Measurements from ENCODE around the gene NCAPG2.
"Not testable (repeated sequence)": the region's sequence is repeated elsewhere in the genome, so short reads cannot be mapped to it uniquely, and the experiment has no call there.

The NCAPG2 gene

DNA sequence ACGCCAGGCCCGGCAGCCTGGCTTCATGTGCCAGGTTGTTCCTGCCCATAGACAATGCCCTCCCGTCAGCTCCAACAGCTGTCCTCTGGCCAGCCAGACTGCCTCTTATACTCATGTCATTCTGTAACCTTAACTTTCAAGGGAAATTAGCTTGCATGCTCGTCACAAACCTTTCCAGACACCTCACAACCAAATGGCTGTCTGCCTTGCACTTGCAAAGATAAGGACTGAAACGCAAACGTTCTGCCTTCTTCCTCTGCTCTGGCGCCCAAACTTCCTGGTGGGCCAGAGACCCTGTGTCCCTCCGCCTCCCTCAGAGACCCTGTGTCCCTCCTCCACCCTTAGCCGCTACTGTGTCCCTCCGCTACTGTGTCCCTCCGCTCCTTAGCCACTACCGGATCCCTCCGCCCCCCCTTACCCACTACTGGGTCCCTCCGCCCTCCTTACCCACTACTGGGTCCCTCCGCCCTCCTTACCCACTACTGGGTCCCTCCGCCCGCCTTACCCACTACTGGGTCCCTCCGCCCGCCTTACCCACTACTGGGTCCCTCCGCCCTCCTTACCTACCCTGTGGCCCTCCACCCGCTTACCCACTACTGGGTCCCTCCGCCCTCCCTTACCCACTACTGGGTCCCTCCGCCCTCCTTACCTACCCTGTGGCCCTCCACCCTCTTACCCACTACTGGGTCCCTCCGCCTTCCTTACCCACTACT lies 37.5 kb downstream of the NCAPG2 start:
- FAIRE-seq: not testable (repeated sequence)

DNA sequence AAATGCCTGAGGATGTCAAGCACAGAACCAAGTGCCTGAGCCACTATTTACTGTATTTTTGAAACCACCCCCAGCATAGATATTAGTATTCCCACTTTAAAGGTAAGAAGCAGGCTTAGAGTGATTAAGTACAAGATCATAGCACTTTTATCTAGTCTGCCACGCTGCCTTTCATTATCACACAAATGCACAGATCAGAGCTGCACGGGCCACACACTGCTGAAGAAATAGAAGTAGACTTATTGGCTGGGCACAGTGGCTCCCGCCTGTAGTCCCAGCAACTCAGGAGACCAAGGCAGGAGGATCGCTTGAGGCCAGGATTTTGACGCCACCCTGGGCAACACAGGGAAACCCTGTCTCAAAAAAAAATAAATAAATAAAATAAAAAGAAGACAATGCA lies 38.2 kb downstream of the NCAPG2 start:
- FAIRE-seq: no peak

DNA sequence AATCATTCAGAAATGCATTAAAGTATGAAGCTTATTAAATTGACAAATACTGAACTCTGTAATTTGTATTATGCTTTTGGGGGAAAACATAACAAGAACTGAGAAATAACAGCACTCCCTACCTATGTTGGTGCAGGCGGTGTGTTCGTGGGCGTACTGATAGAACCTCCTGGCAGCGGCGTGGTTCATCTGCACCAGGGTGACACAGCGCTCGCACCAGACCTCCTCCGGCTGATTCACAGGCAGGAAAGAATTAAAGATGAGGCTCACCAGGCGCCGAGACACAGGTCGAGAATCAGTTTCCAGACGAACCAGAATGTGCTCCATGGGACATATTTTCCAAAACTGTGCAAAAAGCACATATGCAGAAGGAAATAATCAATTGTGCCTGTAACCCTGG lies 40.2 kb downstream of the NCAPG2 start:
- FAIRE-seq: no peak

DNA sequence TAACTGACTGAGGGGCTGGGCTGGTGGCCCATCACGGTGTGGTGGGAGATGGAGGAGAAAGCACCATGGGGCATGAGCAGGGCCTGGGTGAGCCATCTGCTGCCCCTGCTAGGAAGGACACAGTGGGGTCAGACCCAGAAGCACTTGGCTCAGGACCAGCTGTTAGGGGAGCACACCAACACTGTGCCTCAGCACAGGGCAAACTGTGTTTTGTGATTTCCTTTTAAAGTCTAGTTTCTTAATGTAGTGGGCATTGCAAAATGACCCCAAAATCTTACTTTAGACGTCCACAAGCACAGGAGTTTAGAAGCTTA lies 41.2 kb downstream of the NCAPG2 start:
- FAIRE-seq: no peak

DNA sequence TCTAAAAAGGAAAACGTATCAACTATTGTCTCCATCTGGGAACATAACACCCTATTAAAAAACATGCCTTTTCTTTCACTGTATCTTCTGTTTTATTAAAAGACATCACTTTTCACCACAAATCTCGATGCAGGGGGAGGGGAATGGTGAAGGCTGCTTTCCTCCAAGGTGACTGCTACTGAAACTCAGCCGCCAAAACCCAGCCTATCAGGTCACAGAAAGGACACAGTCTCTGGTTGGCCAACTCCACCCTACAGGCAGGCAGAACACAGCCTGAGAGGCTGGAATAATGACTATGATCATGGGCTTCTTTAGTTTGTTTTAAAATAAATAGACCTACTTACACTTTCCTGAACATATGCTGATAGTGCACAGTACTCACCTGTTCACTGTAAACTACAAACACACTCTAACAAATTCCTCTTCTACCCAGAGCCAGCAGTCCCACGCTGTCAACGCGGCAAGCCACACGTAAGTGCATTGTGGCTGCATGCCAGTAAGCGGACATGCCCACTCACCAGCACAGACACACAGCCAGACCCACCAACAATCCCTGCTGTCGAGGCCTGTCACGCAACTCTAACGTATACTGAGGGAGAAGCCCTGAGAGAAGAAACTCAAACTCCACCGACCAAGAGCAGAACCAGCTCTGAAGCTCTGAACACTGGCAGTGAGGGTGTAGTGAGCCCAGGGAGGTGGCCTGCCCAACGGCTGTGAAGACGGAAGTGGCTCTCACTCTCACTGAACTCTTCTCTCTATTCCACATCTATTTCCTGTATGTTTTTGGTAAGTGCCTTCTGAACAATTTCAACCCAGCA lies 41.8 kb downstream of the NCAPG2 start:
- FAIRE-seq: no peak

DNA sequence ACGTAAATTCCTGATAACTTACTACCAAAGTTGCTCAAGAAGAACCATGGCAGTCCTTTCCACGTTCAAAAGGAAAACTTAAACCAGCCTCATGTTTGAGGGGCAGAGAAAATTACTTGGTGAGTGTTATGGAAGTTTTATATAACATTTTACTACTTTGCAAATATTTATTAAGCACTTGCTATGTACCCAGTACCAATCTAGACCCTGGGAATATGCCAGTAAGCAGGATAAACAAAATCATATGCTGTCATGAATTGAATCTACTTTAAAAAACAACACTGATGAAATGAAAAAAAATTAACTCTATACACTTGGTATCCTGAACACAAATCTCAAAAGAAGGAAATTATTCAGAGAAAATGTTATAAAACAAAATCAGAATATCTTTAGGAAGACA lies 46.1 kb downstream of the NCAPG2 start:
- no peak for FAIRE-seq

DNA sequence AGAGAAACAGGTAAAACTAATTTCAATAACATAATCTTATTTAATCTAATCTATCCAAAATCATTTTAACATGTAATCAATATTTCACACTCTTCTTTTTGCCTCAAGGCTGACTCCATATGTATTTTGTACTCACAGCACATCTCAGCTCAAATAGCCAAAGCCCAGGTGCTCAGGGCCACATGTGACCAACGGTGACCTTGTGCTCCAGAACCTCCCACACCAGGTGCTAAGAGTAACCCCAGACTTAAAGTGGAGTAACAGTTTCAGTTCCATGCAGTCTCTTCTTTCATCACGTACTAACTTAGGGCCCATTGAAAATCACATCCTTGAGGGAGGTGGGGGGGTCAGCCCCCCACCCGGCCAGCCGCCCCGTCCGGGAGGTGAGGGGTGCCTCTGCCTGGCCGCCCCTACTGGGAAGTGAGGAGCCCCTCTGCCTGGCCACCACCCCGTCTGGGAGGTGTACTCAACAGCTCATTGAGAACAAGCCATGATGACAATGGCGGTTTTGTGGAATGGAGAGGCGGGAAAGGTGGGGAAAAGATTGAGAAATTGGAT lies 47.3 kb downstream of the NCAPG2 start:
- FAIRE-seq: no peak

DNA sequence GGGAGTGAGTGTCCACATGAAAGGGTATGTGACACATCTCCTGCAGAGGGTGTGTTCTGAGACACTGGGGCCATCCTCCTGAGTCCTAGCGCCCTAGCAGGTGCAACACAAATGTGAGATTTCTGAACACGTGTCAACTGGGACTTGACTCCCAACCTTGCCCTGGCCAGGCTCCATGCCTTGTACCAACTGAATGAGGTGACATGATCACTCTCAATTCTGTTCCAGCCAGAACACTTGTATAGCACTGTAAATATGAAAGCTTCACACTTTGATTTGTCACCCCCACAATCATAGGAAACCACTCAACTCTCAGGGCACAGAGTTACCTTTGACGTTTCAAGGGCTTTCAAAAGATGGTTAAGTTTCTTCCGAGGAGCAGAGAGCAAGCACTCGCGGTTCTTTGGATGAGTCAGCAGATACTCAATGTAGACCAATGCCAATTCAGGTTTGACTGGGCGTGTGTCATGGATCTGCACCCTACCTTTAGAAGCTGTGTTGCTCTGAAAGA lies 48.6 kb downstream of the NCAPG2 start:
- no peak for FAIRE-seq

DNA sequence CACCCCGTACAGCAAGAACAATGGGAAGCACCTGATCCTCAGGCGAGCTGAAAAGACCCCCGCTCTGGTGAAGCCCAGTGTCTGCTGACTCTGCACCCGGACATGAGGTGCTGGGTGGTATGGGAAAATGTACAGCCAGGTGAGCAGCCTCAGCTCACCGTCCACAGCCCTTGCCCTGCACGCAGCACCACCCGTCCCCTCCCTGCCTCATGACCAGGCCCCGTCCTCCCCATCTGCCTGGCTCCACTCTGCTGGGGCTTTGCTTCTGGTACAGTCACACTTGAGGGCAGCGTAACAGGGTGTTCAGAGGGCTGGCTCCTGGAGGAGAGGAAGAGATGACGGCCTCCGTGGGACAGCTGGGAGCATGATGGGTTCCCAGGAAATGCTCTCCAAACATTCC lies 49.1 kb downstream of the NCAPG2 start:
- FAIRE-seq: no peak

DNA sequence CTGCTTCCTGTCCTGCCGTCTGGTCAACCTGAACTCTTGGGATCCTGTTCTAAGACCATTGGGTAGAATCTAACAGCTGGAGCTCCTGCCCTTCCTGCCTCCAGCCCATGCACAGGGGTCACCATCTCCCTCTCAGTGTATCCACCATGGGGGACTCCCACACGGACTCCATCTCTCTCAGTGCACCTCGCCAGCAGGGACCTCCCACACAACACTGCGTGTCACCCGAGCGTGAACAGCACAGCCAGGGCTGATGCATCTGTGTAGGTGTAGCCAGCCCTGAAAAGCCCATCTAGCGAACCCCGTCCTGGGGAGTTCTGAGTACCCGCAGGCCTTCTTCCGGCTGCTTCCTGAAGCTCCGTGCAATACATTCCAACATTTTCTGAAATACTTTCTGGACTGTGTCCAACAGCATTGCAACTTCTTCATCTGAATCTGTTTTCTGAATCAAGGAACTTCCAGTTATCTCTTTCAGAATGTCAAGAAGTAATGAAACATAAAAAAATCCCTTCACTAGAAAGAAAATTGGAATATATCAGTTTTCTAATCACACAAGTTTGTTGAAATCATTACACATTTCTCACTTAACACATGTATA lies 52.5 kb downstream of the NCAPG2 start:
- FAIRE-seq: no peak

DNA sequence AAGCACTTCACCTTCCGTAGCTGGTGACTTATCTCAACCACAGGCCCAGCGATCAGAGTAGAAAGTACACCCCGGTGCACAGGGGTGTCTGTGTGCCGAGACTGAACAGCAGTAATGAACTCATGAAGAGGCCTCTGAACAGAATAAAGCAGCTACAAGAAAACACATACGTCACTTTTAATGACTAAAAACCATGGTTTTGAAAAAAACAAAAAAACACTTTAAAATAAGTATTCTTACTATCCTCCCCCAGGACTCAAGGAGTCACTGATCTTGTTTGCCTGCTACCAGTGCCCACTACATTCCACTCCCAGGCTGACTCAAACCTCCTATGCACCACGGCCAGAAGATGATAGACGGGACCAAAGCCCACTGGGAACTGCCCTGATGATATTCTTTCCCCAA lies 53.8 kb downstream of the NCAPG2 start:
- no peak for FAIRE-seq

DNA sequence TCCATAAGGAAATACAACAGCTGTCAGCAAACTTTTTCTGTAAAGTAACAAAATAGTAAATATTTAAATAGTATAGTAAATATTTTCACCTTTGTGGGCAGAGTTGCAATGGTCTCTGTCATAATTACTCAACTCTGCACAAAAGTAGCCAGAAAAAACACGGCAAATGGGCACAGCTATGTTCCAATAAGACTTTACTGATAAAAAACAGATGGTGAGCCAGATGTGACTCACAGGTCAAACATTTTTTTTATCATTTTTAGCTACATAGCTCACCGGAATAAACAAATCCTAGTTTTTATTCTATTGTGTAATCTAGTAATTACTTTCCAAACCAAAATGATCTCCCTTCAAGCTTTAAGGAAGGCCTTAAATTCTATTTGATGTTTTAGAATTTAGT lies 55.3 kb downstream of the NCAPG2 start:
- no peak for FAIRE-seq

DNA sequence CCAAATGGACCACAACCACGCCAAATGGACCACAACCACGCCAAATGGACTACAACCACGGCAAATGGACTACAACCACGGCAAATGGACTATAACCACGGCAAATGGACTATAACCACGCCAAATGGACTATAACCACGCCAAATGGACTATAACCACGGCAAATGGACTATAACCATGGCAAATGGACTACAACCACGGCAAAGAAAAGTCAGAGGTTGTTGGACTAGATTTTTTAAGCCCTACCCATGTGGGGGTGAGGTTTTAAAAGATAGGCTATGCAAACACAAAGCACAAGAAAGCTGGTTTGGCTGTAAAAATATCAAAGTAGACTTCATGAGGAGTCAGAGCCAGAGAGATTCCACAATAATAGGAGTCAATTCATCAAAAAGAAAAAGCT lies 55.8 kb downstream of the NCAPG2 start:
- FAIRE-seq: no peak

DNA sequence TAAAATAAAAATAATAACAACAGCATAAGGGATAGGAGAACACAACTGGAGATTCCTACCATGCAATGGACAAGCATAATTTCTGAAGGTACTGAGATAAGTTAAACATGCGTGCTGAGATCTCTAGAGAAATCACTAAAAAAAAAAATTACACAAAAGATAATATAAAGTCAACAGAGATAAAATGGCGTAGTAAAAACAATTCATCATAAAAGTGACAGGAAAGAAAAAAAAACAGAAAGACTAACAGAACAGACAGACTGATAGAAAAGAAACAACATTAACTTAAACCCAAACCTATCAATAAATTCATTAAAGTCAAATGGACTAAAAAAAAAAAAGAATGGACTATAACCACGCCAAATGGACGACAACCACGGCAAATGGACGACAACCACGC lies 56.4 kb downstream of the NCAPG2 start:
- no peak for FAIRE-seq

DNA sequence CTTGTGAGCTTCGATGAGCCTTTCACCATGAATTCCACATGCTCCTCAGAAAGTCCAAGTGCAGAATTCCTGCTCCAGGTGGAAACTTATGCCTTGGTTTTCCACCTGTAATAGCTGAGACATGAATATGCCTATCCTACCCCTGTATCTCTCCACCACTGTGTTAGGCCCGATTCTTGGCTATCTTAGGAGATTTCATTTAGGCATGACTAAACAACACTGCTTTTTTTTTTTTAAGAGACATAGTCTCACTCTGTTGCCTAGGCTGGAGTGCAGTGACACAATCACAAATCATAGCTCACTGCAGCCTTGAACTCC lies 57.2 kb downstream of the NCAPG2 start:
- FAIRE-seq: no peak

DNA sequence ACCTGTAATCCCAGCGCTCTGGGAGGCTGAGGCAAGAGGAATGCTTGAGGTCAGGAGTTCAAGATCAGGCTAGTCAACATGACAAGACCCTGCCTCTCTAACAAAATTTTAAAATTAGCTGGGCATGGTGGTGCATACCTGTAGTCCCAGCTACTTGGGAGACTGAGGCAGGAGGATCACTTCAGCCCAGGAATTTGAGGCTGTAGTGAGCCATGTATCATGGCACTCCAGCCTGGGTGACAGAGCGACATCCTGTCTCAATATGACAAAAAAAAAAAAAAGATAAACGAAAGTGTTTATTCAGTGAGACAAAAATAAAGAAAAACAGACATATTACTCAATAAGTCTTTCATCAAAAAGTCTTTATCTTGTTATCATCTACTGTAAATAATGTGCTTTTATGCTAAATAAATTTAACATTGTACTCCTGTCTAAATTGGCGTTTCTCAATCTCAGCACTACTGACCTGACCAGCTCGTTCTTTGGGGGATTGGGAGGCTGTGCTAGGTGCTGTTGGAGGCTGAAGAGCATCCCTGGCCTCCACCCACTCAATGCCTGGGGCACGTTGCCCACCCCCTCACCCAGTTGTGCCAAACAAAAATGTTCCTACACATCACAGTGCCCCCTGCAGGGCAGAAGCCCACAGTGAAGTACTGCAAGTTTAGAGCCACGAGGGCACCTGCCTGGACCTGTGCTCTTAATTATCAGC lies 57.7 kb downstream of the NCAPG2 start:
- no peak for FAIRE-seq

DNA sequence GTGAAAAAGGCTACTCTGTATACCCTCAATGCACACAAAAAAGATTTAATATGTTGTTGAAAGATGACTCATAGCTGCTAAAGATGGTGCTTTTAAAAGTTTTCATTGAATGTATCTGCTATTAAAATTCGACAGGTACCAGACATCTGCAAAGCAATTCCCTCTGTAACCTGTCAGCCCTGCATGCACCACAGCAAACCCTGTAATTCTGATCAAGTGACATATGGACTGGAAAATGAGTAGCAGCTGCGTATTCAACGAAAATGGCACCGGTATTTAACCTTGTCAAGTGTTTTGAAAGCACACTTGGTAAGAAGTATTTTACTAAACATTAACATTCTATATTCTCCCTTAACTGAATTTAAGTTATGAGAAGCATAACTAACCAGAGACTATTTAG lies 58.8 kb downstream of the NCAPG2 start:
- no peak for FAIRE-seq

DNA sequence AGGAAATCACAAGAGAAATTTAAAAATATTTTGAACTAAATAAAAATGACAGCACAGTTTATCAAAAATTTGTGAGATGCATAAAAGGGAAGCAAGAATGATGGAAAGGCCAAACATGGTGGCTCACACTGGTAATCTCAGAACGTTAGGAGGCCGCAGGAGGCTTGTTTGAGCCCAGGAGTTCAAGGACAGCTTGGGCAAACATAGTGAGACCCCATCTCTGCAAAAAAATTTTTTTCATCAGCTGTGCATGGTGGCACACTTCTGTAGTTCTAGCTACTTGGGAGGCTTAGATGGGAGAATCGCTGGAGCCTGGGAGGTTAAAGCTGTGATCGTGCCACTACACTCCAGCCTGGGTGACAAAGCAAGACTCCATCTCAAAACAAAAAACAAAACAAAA lies 62.5 kb downstream of the NCAPG2 start:
- FAIRE-seq: no peak

DNA sequence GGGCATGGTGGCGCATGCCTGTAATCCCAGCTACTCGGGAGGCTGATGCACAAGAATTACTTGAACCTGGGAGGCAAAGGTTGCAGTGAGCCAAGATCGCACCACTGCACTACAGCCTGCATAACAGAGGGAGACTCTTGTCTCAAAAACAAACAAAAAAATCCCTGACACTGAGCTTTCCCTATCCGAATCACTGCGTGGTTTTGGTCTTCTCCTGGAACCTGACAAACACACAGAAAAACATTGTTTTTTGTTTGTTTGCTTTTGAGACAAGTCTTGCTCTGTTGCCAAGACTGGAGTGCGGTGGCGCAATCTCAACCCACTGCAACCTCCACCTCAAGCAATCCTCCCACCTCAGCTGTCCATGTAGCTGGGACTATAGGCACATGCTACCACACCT lies 66.6 kb downstream of the NCAPG2 start:
- no peak for FAIRE-seq

DNA sequence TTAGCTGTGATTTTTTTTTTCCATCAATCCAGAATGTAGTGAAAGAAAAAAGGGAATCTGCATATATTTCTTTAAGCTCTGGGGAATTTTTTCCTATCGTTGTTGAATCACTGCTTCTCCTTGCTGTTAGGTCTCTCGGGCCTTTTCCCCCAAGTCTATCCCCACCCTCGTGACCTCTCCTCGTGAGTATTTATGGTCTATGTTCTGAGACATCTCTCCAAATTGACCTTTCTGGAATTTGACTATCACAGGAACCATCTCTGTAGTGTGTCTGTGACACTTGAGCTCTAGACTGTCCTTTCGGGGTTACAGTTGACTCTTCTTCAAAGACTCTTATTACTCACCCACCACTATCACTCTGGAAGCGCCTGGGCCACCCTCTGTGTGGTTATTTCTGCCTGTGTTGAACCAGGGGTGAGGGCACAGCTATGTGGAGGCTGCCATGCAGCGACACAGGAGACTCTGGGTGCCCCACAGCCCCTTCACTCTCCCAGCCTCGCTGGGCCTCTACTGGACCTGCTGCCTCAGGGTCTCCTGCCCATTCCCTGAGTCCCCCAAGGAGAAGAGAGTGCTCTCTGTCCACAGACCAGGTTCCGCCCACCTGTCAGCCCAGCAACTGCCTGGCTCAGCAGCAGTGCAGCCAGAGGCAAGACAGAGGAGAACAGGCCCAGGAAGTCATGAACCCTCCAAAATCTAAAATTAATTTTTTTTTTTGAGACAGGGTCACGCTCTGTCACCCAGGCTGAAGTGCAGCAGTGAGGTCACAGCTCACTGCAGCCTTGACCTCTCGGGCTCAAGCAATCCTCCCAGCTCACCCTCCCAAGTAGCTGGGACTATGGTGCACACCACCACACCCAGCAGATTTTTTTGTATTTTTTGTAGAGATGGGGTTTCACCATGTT lies 71.3 kb downstream of the NCAPG2 start:
- FAIRE-seq: no peak

DNA sequence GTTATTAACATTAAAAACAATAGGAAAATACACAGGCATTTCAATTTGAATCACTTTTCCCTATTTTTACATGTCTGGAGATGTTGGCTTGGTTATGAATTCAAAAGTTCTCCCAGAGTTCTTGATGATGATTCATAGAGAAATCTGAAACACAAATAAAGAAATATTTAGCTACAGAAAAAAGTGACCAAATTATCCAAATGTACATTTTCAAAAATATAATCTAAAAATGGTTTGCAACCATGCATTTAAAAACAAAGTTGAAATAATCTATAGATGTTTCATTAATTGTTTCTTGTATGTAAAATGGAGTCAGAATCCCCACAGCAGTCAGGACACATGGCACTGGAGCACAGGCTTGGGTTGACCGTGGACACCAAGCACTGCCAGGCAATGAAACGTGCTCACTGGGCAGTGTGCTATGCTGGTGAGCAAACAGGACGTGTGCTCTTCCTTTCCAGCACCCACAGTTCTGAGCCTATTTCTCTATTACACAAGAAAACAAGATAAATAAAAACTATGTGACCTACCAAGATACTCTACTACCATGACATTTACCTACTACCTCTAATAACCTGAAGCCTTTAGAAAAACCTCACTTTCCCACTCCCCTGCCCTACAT lies 72.9 kb downstream of the NCAPG2 start:
- FAIRE-seq: no peak

DNA sequence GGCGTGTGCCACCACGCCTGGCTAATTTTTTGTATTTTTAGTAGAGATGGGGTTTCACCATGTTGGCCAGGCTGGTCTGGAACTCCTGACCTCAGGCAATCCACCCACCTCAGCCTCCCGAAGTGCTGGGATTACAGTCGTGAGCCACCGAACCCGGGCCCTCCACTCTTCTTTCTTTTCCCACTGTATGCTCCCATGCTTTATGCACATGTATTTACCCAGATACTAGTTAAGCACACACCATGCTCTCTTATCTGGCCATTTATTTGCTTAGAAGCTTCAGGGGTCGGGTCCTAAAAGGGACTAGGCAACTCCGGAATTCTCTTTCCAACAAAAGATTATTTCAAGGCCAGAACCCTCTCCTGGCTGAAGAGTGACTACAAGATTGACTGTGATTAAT lies 78.3 kb downstream of the NCAPG2 start:
- not testable (repeated sequence) for FAIRE-seq
